Right lobe of liver (tissue), 6 donors: ENCODE data around the gene IFI30. TPM values are rescaled to one million over a fixed set of nuclear protein-coding genes. Genes with fewer than 3 reads are reported as not detected.
A peak's percentile ranks its signal among the peaks of the same experiment; 100 is the strongest.

Experiments used
- ATAC-seq, 4 donors: fragments of 200-7000 bp; cut with Tn5 transposase; one replicate each; pipeline ENCODE4 v1.9.1; 2020; ENCODE audit warnings: mild to moderate bottlenecking in 4 of 4, moderate library complexity in 4 of 4
- DNase-seq, 3 donors: peaks; one replicate each; pipeline ENCODE4 v3.0.0-alpha.2; 2020
- H3K27ac ChIP-seq, 3 donors: fragments of 200-600 bp; one replicate each; pipeline ENCODE4 v1.8.0; 2022
- H3K27me3 ChIP-seq, 2 donors: fragments of 200-600 bp; one replicate each; pipeline ENCODE4 v1.8.0; 2022
- H3K36me3 ChIP-seq, 4 donors: fragments of 200-600 bp; sonication (generic) in 1 of 4; one replicate each; pipeline versions ENCODE4 v1.5.1 to v1.8.0; 2017 to 2022; ENCODE audit warnings: control low read depth in 1 of 4
- H3K4me1 ChIP-seq, 4 donors: fragments of 200-600 bp; sonication (generic) in 1 of 4; one replicate each; pipeline versions ENCODE4 v1.5.1 to v1.8.0; 2017 to 2022; ENCODE audit warnings: control low read depth in 1 of 4
- H3K4me3 ChIP-seq, 3 donors: fragments of 200-600 bp; one replicate each; pipeline ENCODE4 v1.8.0; 2022
- H3K9me3 ChIP-seq, 4 donors: fragments of 200-600 bp; sonication (generic) in 1 of 4; one replicate each; pipeline versions ENCODE4 v1.5.1 to v1.8.0; 2017 to 2022; ENCODE audit warnings: control low read depth in 1 of 4
- CTCF ChIP-seq, 4 donors: fragments of 200-600 bp in 3 of 4; fragments of 450-650 bp in 1 of 4; IDR thresholded peaks; one replicate each; pipeline versions ENCODE4 v1.5.1 to v1.8.0; 2016 to 2022; ENCODE audit warnings: antibody characterized with exemption in 4 of 4, mild to moderate bottlenecking in 2 of 4
- POLR2A ChIP-seq: fragments of 450-650 bp; IDR thresholded peaks from one replicate; pipeline ENCODE4 v1.6.1; 2017; ENCODE audit warnings: antibody characterized with exemption, mild to moderate bottlenecking
- WGBS: methylation state at CpG from one replicate; pipeline ENCODE4 v1.1.6; 2018; ENCODE audit warnings: low coverage, low lambda C conversion rate; ENCODE audit not compliant: insufficient coverage; ENCODE audit errors: missing lambda C conversion rate; 5-methylcytosine and 5-hydroxymethylcytosine counted together
- intact Hi-C, 2 donors: fragments of 100-400 bp; cut with DNase I; formaldehyde crosslinking; loops; one replicate each; pipeline versions ENCODE4 v1.11.2 to v1.14.1; 2022
- total RNA-seq, 6 experiments: library from RNA; depleted of rRNA in 2 of 6; stranded (reverse); fragments of >200 nt in 2 of 6; fragmentation: NEBNext Ultra II Directional in 3 of 6; extraction: Animal tissue kit (Norgen Biotek cat#: 25700) in 3 of 6; gene quantifications; one replicate each; pipeline versions ENCODE4 v1.1.0 to v1.2.4, GENCODE V29; 2016 to 2023
- donor health status: DM: no; HTN: yes; CAD: no.
- donor health status: DM: no; HTN: no; CAD: no.
- donor health status: DM: no; HTN: no; CAD: no.
- donor health status: DM: no; HTN: yes; CAD: no.
- donor health status: DM: no; HTN: yes; CAD: no.

Gene IFI30
- total RNA-seq, 6 experiments from 2014 or later: 54.0 to 205 (median 91.8) TPM

- intact Hi-C loops: no loop called here
- H3K4me3 ChIP-seq: no peak overlapping the region
- ATAC-seq (no peak), DNase-seq (no peak)
- WGBS: 69% methylated on average over 16 of the region's 28 CpGs
- no peak overlapping the region for H3K27ac ChIP-seq
- no peaks in the 10 kb centered on the region for H3K9me3 ChIP-seq
- H3K36me3 ChIP-seq: no peaks in the 10 kb centered on the region
- H3K4me1 ChIP-seq: peaks cover 0 to 4% (median 2%) of the 10 kb centered on the region in 4 donors
- no peak for TF ChIP-seq CTCF (IDR thresholded peaks at IDR 0.05)
- TF ChIP-seq POLR2A: no peak
- H3K27me3 ChIP-seq: peaks cover 0 to 3% of the 10 kb centered on the region in 2 donors
Observed at GRCh38 chr19:18219911-18220631, 46.5 kb downstream of the IFI30 start.

GRCh38 chr19:18220632-18221275 is 47.1 kb downstream of the IFI30 start:
- Histone ChIP-seq H3K9me3 (no peaks in the 10 kb centered on the region), H3K27ac (no peak overlapping the region), H3K4me1 (peaks cover 0 to 9% (median 4%) of the 10 kb centered on the region in 4 donors), H3K27me3 (peaks cover 0 to 9% of the 10 kb centered on the region in 2 donors), H3K4me3 (no peak overlapping the region), H3K36me3 (no peaks in the 10 kb centered on the region)
- ATAC-seq (no peak), DNase-seq (no peak)
- no peak for TF ChIP-seq CTCF (IDR thresholded peaks at IDR 0.05)
- TF ChIP-seq POLR2A: no peak
- 11% methylated on average over 19 of the region's 33 CpGs for WGBS
- intact Hi-C loops: no loop called here

GRCh38 chr19:18221815-18222725 is 48.5 kb downstream of the IFI30 start:
- intact Hi-C loops: no loop called here
- WGBS: 82% methylated on average over 12 of the region's 25 CpGs
- ATAC-seq (no peak), DNase-seq (no peak)
- Histone ChIP-seq H3K4me1 (peaks cover 0 to 14% (median 4%) of the 10 kb centered on the region in 4 donors), H3K27ac (no peak overlapping the region), H3K4me3 (no peak overlapping the region), H3K9me3 (no peaks in the 10 kb centered on the region), H3K36me3 (no peaks in the 10 kb centered on the region), H3K27me3 (peaks cover 0 to 9% of the 10 kb centered on the region in 2 donors)
- TF ChIP-seq CTCF (IDR thresholded peaks at IDR 0.05) (no peak), POLR2A (no peak)

GRCh38 chr19:18223860-18224524 is 50.4 kb downstream of the IFI30 start:
- DNase-seq (peak; percentile 59 to 73 (median 72)), ATAC-seq (peak; percentile 32 to 53 (median 38))
- Histone ChIP-seq H3K9me3 (no peaks in the 10 kb centered on the region), H3K4me1 (peaks cover 0 to 14% (median 4%) of the 10 kb centered on the region in 4 donors), H3K27ac (peak overlapping the region; percentile 45 to 52 (median 49)), H3K36me3 (no peaks in the 10 kb centered on the region), H3K4me3 (peak overlapping the region; percentile 36 to 54 (median 42)), H3K27me3 (peaks cover 0 to 9% of the 10 kb centered on the region in 2 donors)
- intact Hi-C loops: no loop called here
- 7% methylated on average over 29 of the region's 39 CpGs for WGBS
- TF ChIP-seq CTCF (IDR thresholded peaks at IDR 0.05) (no peak), POLR2A (no peak)
